CD14-positive monocyte (primary cell): ENCODE results near the gene GALR2. TPM values are rescaled to one million over a fixed set of nuclear protein-coding genes. Genes with fewer than 3 reads are reported as not detected.
A peak's percentile ranks its signal among the peaks of the same experiment; 100 is the strongest.

Source experiments
- DNase-seq, 3 donors: peaks; one replicate each; pipeline ENCODE4 v3.0.0-alpha.2; 2011 to 2022
- H2AFZ ChIP-seq: 2 replicates; pipeline ENCODE4 v1.6.0; 2012; ENCODE audit warnings: mild to moderate bottlenecking, low read depth, low read length, inconsistent platforms; ENCODE audit not compliant: insufficient read depth, poor library complexity, severe bottlenecking
- H3K27ac ChIP-seq, 2 donors: 1 replicate in 1 of 2; 2 replicates in 1 of 2; pipeline ENCODE4 v1.5.1; 2012 to 2013; ENCODE audit warnings: low read length in 2 of 2, control low read depth in 1 of 2, inconsistent platforms in 1 of 2, low read depth in 1 of 2, mild to moderate bottlenecking in 1 of 2
- H3K27me3 ChIP-seq, 2 donors: one replicate each; pipeline versions ENCODE4 v1.6.0 to v1.6.1; 2011 to 2013; ENCODE audit warnings: low read length in 2 of 2; ENCODE audit not compliant: control insufficient read depth in 2 of 2, insufficient read depth in 2 of 2
- H3K36me3 ChIP-seq, 2 donors: replicated peaks in 1 of 2; 1 replicate in 1 of 2; 2 replicates in 1 of 2; pipeline versions ENCODE4 v1.5.1 to v1.6.1; 2012 to 2013; ENCODE audit warnings: low read length in 2 of 2, control low read depth in 1 of 2, inconsistent platforms in 1 of 2, mild to moderate bottlenecking in 1 of 2; ENCODE audit not compliant: insufficient read depth in 2 of 2, control insufficient read depth in 1 of 2
- H3K4me1 ChIP-seq, 2 donors: 1 replicate in 1 of 2; 2 replicates in 1 of 2; pipeline versions ENCODE4 v1.5.1 to v1.6.1; 2012 to 2013; ENCODE audit warnings: low read length in 2 of 2, control low read depth in 1 of 2, inconsistent platforms in 1 of 2, mild to moderate bottlenecking in 1 of 2, moderate library complexity in 1 of 2; ENCODE audit not compliant: insufficient read depth in 2 of 2, control insufficient read depth in 1 of 2
- H3K4me2 ChIP-seq: replicated peaks from 2 replicates; pipeline ENCODE3; 2012; ENCODE audit warnings: low read length, moderate library complexity, mild to moderate bottlenecking; ENCODE audit not compliant: poor library complexity, severe bottlenecking; ENCODE audit errors: extremely low read depth
- H3K4me3 ChIP-seq, 3 experiments: fragments of 200-600 bp in 1 of 3; sonication (generic) in 1 of 3; replicated peaks in 1 of 3; 1 replicate in 2 of 3; 2 replicates in 1 of 3; pipeline ENCODE4 v1.5.1; 2011 to 2013; ENCODE audit warnings: low read length in 3 of 3, mild to moderate bottlenecking in 3 of 3, control low read depth in 2 of 3, low read depth in 2 of 3, inconsistent platforms in 1 of 3, moderate library complexity in 1 of 3
- H3K79me2 ChIP-seq: 2 replicates; pipeline ENCODE4 v1.6.0; 2012; ENCODE audit warnings: mild to moderate bottlenecking, control low read depth, inconsistent platforms, low read length, moderate library complexity; ENCODE audit not compliant: insufficient read depth
- H3K9ac ChIP-seq: 2 replicates; pipeline ENCODE4 v1.6.0; 2017; ENCODE audit warnings: low read length, mild to moderate bottlenecking; ENCODE audit not compliant: insufficient read depth, poor library complexity, severe bottlenecking
- H3K9me3 ChIP-seq, 2 donors: replicated peaks in 1 of 2; 1 replicate in 1 of 2; 2 replicates in 1 of 2; pipeline versions ENCODE4 v1.5.1 to v1.6.1; 2012 to 2013; ENCODE audit warnings: low read length in 2 of 2, control low read depth in 1 of 2; ENCODE audit not compliant: control insufficient read depth in 1 of 2, insufficient read depth in 1 of 2
- H4K20me1 ChIP-seq: 2 replicates; pipeline ENCODE4 v1.6.0; 2012; ENCODE audit warnings: mild to moderate bottlenecking, low read length, control low read depth, moderate library complexity; ENCODE audit not compliant: insufficient read depth
- H3K27ac Mint-ChIP-seq, 7 donors: one replicate each; pipeline ENCODE4 v1.8.0; 2020; ENCODE audit warnings: mild to moderate bottlenecking in 7 of 7, mixed read lengths in 7 of 7, moderate library complexity in 6 of 7, inconsistent platforms in 2 of 7
- H3K27me3 Mint-ChIP-seq, 3 donors: one replicate each; pipeline ENCODE4 v1.8.0; 2021 to 2022; ENCODE audit warnings: low read depth in 3 of 3, mild to moderate bottlenecking in 3 of 3, mixed read lengths in 3 of 3, moderate library complexity in 3 of 3, inconsistent platforms in 1 of 3
- H3K36me3 Mint-ChIP-seq, 2 donors: one replicate each; pipeline ENCODE4 v1.8.0; 2020; ENCODE audit warnings: mixed read lengths in 2 of 2, inconsistent platforms in 1 of 2, mild to moderate bottlenecking in 1 of 2
- H3K4me1 Mint-ChIP-seq: one replicate; pipeline ENCODE4 v1.8.0; 2020; ENCODE audit warnings: mild to moderate bottlenecking, mixed read lengths
- H3K4me3 Mint-ChIP-seq, 2 donors: one replicate each; pipeline ENCODE4 v1.8.0; 2020; ENCODE audit warnings: mild to moderate bottlenecking in 2 of 2, mixed read lengths in 2 of 2, moderate library complexity in 1 of 2
- H3K9me3 Mint-ChIP-seq, 7 donors: one replicate each; pipeline ENCODE4 v1.8.0; 2020 to 2022; ENCODE audit warnings: mixed read lengths in 7 of 7, mild to moderate bottlenecking in 6 of 7, moderate library complexity in 6 of 7, inconsistent platforms in 2 of 7
- WGBS: methylation state at CpG from one replicate; pipeline ENCODE4 v1.1.5; 2013; ENCODE audit warnings: missing lambda C conversion rate; ENCODE audit not compliant: insufficient coverage; 5-methylcytosine and 5-hydroxymethylcytosine counted together
- intact Hi-C, 2 donors: fragments of 100-400 bp; cut with micrococcal nuclease; formaldehyde crosslinking; loops; one replicate each; pipeline versions ENCODE4 v1.15.0 to v1.15.1; 2023
- polyA plus RNA-seq, 3 donors: library from polyadenylated mRNA; depleted of rRNA in 1 of 3; unstranded in 2 of 3; stranded (reverse) in 1 of 3; fragments of 300-500 nt in 2 of 3; fragments of >200 nt in 1 of 3; fragmentation: Illumina TruSeq in 2 of 3; gene quantifications; 1 replicate in 2 of 3; 2 replicates in 1 of 3; pipeline ENCODE4 v1.2.3, GENCODE V29; 2012 to 2021
- TF ChIP-seq, protein P1 (sequence below): fragments of 200-600 bp; IDR thresholded peaks from one replicate; pipeline ENCODE4 v1.8.0; 2022; ENCODE audit warnings: antibody characterized with exemption, mild to moderate bottlenecking

GALR2 gene
- polyA plus RNA-seq, 3 donors: 0.22 to 4.8 (median 1.1) TPM

DNA sequence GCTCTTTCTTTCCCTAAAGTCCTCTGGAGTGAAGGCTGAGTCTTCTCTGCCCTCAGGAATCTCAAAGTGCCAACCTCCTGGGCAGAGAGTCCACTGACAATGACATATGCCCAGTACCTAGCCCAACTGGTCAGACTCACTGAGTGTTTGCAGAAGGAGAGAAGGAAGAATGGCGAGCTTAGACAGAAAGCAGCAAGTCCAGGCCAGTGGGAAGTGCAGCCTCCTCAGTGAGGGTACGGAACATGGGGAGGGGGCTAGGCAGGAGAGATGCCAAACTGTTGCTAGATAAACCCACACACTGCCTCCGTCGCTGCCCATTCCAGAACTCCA, 28.3 kb downstream of the GALR2 start:
- 0% methylated on average over 2 of the region's 4 CpGs for WGBS
- Mint-ChIP-seq H3K36me3 (peaks cover 31 to 39% of the 10 kb centered on the region in 2 donors), H3K4me1 (peaks cover 34% of the 10 kb centered on the region), H3K4me3 (peak overlapping the region; percentile 98), H3K27ac (peak overlapping the region; percentile 92 to 96 (median 93)), H3K27me3 (peaks cover 0 to 2% (median 1%) of the 10 kb centered on the region in 3 donors), H3K9me3 (no peaks in the 10 kb centered on the region)
- no peaks in the 10 kb centered on the region for H4K20me1 ChIP-seq
- DNase-seq: no peak
- H3K36me3 ChIP-seq: peaks cover 26 to 40% of the 10 kb centered on the region in 2 donors
- peak overlapping the region; percentile 96 for H3K4me2 ChIP-seq
- peaks cover 21% of the 10 kb centered on the region for H3K79me2 ChIP-seq
- peak overlapping the region; percentile 81 for H3K9ac ChIP-seq
- no peaks in the 10 kb centered on the region for H3K9me3 ChIP-seq
- H3K4me3 ChIP-seq: peak overlapping the region; percentile 64 to 85 (median 81)
- H3K27ac ChIP-seq: peak overlapping the region; percentile 80 to 85
- no peaks in the 10 kb centered on the region for H3K27me3 ChIP-seq
- peaks cover 42 to 45% of the 10 kb centered on the region in 2 donors for H3K4me1 ChIP-seq
- intact Hi-C loops: loop anchor here in 1 of 2 donors (5.0 kb wide), 1 partner anchor 164 kb away; the partner anchor contains the start of gene UBALD2
- H2AFZ ChIP-seq: peak overlapping the region; percentile 86
- TF ChIP-seq, protein P1, sequence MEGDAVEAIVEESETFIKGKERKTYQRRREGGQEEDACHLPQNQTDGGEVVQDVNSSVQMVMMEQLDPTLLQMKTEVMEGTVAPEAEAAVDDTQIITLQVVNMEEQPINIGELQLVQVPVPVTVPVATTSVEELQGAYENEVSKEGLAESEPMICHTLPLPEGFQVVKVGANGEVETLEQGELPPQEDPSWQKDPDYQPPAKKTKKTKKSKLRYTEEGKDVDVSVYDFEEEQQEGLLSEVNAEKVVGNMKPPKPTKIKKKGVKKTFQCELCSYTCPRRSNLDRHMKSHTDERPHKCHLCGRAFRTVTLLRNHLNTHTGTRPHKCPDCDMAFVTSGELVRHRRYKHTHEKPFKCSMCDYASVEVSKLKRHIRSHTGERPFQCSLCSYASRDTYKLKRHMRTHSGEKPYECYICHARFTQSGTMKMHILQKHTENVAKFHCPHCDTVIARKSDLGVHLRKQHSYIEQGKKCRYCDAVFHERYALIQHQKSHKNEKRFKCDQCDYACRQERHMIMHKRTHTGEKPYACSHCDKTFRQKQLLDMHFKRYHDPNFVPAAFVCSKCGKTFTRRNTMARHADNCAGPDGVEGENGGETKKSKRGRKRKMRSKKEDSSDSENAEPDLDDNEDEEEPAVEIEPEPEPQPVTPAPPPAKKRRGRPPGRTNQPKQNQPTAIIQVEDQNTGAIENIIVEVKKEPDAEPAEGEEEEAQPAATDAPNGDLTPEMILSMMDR: no peak

DNA sequence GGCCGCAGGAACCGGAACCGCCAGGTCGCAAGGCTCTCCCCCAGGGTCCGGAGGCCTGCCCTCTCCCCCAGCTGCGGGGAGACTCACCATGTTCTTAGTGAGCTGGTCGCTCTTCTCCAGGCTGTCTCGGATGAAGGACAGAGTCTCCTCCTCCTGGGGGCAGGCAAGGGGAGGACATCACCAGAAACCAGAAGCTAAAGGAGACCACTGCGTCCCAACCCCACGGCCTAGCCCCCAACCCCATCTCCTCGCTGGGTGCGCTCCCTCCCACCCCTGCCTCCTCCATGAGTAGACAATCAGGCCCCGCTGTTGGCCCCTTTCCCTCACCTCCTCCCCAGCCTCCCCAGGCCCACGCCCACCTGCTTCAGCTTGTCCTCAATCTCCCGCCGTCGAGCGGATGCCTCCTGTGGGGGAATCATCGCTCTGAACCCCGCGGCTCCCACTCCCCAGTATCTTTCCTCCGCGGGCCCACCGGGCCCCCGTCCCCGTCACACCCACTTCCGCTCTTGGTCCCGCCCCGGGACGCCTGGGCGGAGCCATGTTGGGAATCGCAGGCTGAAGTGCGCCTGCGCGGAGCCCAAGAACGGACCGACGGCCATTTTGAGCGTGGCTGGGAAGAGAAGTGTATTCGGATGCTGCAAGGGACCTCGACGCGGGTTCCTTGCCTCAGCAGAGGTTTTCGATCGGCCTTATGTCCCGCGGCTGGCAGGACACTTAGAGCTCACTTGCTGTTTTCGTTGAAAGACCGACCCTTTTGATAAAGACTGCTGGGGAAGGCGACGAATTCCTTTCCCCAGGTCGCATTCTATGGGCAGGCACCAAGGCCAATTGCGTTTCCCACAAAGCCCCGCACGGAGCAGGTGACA, 28.9 kb downstream of the GALR2 start, which contains the start of gene EXOC7:
EXOC7 (minus strand) TSS at position 514 of the 866 bp plus-strand sequence; CDS start at position 419, 95 bp downstream.
- peak within 1 kb of the TSS; percentile 86 for H2AFZ ChIP-seq
- peak within 1 kb of the TSS; percentile 64 to 85 (median 81) for H3K4me3 ChIP-seq
- H3K79me2 ChIP-seq: peaks cover 21% of the 10 kb centered on the region
- H3K27me3 ChIP-seq: no peaks in the 10 kb centered on the region
- H4K20me1 ChIP-seq: no peaks in the 10 kb centered on the region
- Mint-ChIP-seq H3K9me3 (no peaks in the 10 kb centered on the region), H3K36me3 (peaks cover 27 to 33% of the 10 kb centered on the region in 2 donors), H3K27me3 (peaks cover 0 to 2% (median 1%) of the 10 kb centered on the region in 3 donors), H3K27ac (peak within 1 kb of the TSS; percentile 92 to 96 (median 93)), H3K4me1 (peaks cover 34% of the 10 kb centered on the region), H3K4me3 (peak within 1 kb of the TSS; percentile 98)
- H3K36me3 ChIP-seq: peaks cover 25 to 34% of the 10 kb centered on the region in 2 donors
- DNase-seq: peak; percentile 92 to 93 (median 92)
- peak within 1 kb of the TSS; percentile 96 for H3K4me2 ChIP-seq
- WGBS: 4% methylated on average over 51 of the region's 55 CpGs
- H3K9ac ChIP-seq: peak within 1 kb of the TSS; percentile 81
- no peaks in the 10 kb centered on the region for H3K9me3 ChIP-seq
- intact Hi-C loops: loop anchor here in 1 of 2 donors (5.0 kb wide), 1 partner anchor 164 kb away; the partner anchor contains the start of gene UBALD2
- TF ChIP-seq, protein P1: no peak
- peaks cover 42 to 45% of the 10 kb centered on the region in 2 donors for H3K4me1 ChIP-seq
- H3K27ac ChIP-seq: peak within 1 kb of the TSS; percentile 80 to 85
